Liver (tissue), 9 donors: ENCODE results near the gene SERPINB8. TPM values are rescaled to one million over a fixed set of nuclear protein-coding genes. Genes with fewer than 3 reads are reported as not detected.
"Not testable (repeated sequence)": the region's sequence is repeated elsewhere in the genome, so short reads cannot be mapped to it uniquely, and the experiment has no call there.

ENCODE experiments used
- DNase-seq: peaks from one replicate; pipeline ENCODE4 v3.0.0-alpha.2; 2017; ENCODE audit warnings: low spot score
- H3K27ac ChIP-seq, 2 donors: one replicate each; pipeline ENCODE4 v1.7.0; 2013; ENCODE audit warnings: inconsistent platforms in 2 of 2, low read length in 2 of 2, control low read depth in 1 of 2, low read depth in 1 of 2, mild to moderate bottlenecking in 1 of 2
- H3K27me3 ChIP-seq, 4 donors: one replicate each; pipeline versions ENCODE4 v1.6.1 to v1.7.0; 2013; ENCODE audit warnings: low read length in 3 of 4, inconsistent platforms in 1 of 4, mild to moderate bottlenecking in 1 of 4, moderate library complexity in 1 of 4; ENCODE audit not compliant: control insufficient read depth in 4 of 4, insufficient read depth in 4 of 4
- H3K36me3 ChIP-seq, 4 donors: one replicate each; pipeline versions ENCODE4 v1.6.1 to v1.7.0; 2013; ENCODE audit warnings: low read length in 3 of 4, mild to moderate bottlenecking in 3 of 4, low read depth in 1 of 4, moderate library complexity in 1 of 4; ENCODE audit not compliant: control insufficient read depth in 4 of 4, insufficient read depth in 3 of 4
- H3K4me1 ChIP-seq, 4 donors: one replicate each; pipeline versions ENCODE4 v1.6.1 to v1.7.0; 2013; ENCODE audit warnings: low read length in 3 of 4, mild to moderate bottlenecking in 3 of 4, moderate library complexity in 1 of 4; ENCODE audit not compliant: control insufficient read depth in 4 of 4, insufficient read depth in 4 of 4
- H3K4me3 ChIP-seq, 3 donors: one replicate each; pipeline versions ENCODE4 v1.6.1 to v1.7.0; 2013; ENCODE audit warnings: low read length in 3 of 3, control low read depth in 1 of 3, low read depth in 1 of 3, mild to moderate bottlenecking in 1 of 3
- H3K9ac ChIP-seq, 2 donors: one replicate each; pipeline ENCODE4 v1.7.0; 2013; ENCODE audit warnings: low read length in 2 of 2, mild to moderate bottlenecking in 2 of 2, moderate library complexity in 2 of 2, control low read depth in 1 of 2, low read depth in 1 of 2
- H3K9me3 ChIP-seq, 4 donors: one replicate each; pipeline versions ENCODE4 v1.6.1 to v1.7.0; 2013; ENCODE audit warnings: low read length in 3 of 4; ENCODE audit not compliant: control insufficient read depth in 4 of 4
- EGR1 ChIP-seq, 2 donors: IDR thresholded peaks; 2 replicates each; pipeline ENCODE4 v1.6.1; 2016 to 2018; ENCODE audit warnings: antibody characterized with exemption in 2 of 2, low read depth in 2 of 2
- FOXA1 ChIP-seq: IDR thresholded peaks from 2 replicates; pipeline ENCODE4 v1.6.1; 2016; ENCODE audit warnings: antibody characterized with exemption
- GABPA ChIP-seq, 2 donors: IDR thresholded peaks in 1 of 2; conservative IDR thresholded peaks in 1 of 2; 2 replicates each; pipeline ENCODE4 v1.6.1; 2016; ENCODE audit warnings: antibody characterized with exemption in 2 of 2, mild to moderate bottlenecking in 1 of 2, moderate library complexity in 1 of 2
- HNF4A ChIP-seq, 2 donors: conservative IDR thresholded peaks; 2 replicates each; pipeline ENCODE4 v1.6.1; 2016; ENCODE audit warnings: antibody characterized with exemption in 2 of 2, mild to moderate bottlenecking in 2 of 2
- HNF4G ChIP-seq: IDR thresholded peaks from 2 replicates; pipeline ENCODE4 v1.6.1; 2016; ENCODE audit warnings: antibody characterized with exemption
- JUND ChIP-seq, 2 donors: IDR thresholded peaks; 2 replicates each; pipeline ENCODE4 v1.6.1; 2016; ENCODE audit warnings: antibody characterized with exemption in 2 of 2
- NR2F2 ChIP-seq: IDR thresholded peaks from 2 replicates; pipeline ENCODE4 v1.6.1; 2016; ENCODE audit warnings: antibody characterized with exemption
- RXRA ChIP-seq, 2 donors: IDR thresholded peaks; 2 replicates each; pipeline ENCODE4 v1.6.1; 2017 to 2018; ENCODE audit warnings: antibody characterized with exemption in 2 of 2, mild to moderate bottlenecking in 1 of 2
- SP1 ChIP-seq: IDR thresholded peaks from 2 replicates; pipeline ENCODE4 v1.6.1; 2018; ENCODE audit warnings: antibody characterized with exemption, mild to moderate bottlenecking
- TAF1 ChIP-seq: conservative IDR thresholded peaks from 2 replicates; pipeline ENCODE4 v1.6.1; 2016; ENCODE audit warnings: antibody characterized with exemption, mild to moderate bottlenecking
- YY1 ChIP-seq: IDR thresholded peaks from 2 replicates; pipeline ENCODE4 v1.6.1; 2016; ENCODE audit warnings: antibody characterized with exemption, mild to moderate bottlenecking
- WGBS: extraction: QIAGEN DNeasy Blood & Tissue Kit; methylation state at CpG from one replicate; pipeline ENCODE4 v1.1.7; 2013; 5-methylcytosine and 5-hydroxymethylcytosine counted together
- polyA plus RNA-seq, 2 donors: library from polyadenylated mRNA; stranded (reverse) in 1 of 2; unstranded in 1 of 2; fragments of 200-250 nt in 1 of 2; fragments of >200 nt in 1 of 2; fragmentation: Nextera tagmentation in 1 of 2; extraction: Ambion mirVana in 1 of 2; gene quantifications; one replicate each; pipeline versions ENCODE4 v1.2.1 to v1.2.3, GENCODE V29; 2013 to 2015
- total RNA-seq, 2 donors: library from RNA; depleted of rRNA; stranded (reverse); fragments of >200 nt; gene quantifications; one replicate each; pipeline ENCODE4 v1.2.3, GENCODE V29; 2014
- TF ChIP-seq, protein P1 (sequence below): IDR thresholded peaks from 2 replicates; pipeline ENCODE4 v1.6.1; 2016; ENCODE audit warnings: antibody characterized with exemption, mild to moderate bottlenecking
- donor health status: healthy.
- donor health status: healthy.
- donor health status: healthy.
- donor health status: healthy.
- donor health status: healthy.

The SERPINB8 gene
- total and polyA plus RNA-seq, 4 donors, result 2.5 to 8.6 (median 6.7) TPM

DNA sequence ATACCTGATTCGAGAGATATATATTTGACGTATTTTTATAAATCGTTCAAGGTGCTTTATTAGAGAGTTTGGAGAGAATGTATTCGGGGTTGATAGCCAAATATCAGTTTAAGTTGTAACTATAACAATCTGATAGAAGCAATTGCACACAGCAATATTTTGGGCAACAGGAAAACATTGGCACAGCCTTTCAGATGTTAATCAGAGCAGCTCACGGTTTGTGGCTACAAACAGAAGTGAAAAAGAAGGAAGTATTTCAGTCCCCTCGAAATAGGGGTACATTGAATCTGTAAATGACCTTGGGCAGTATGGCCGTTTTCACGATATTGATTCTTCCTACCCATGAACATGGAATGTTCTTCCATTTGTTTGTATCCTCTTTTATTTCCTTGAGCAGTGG is 41.5 kb upstream of the SERPINB8 start:
- Histone ChIP-seq H3K27me3 (no peaks in the 10 kb centered on the region), H3K27ac (no peak overlapping the region), H3K4me1 (no peaks in the 10 kb centered on the region), H3K9ac (no peak overlapping the region), H3K36me3 (no peaks in the 10 kb centered on the region), H3K4me3 (no peak overlapping the region), H3K9me3 (no peaks in the 10 kb centered on the region)
- DNase-seq, result no peak
- TF ChIP-seq SP1 (no peak), YY1 (no peak), GABPA (IDR thresholded peaks at IDR 0.05 in 1 of 2, conservative IDR thresholded peaks at IDR 0.05 in 1 of 2) (no peak), HNF4A (conservative IDR thresholded peaks at IDR 0.05) (no peak), FOXA1 (no peak), EGR1 (IDR thresholded peaks at IDR 0.05; ENCODE audit: low read depth in 2 of 2) (no peak), TAF1 (no peak)
- TF ChIP-seq, protein P1, sequence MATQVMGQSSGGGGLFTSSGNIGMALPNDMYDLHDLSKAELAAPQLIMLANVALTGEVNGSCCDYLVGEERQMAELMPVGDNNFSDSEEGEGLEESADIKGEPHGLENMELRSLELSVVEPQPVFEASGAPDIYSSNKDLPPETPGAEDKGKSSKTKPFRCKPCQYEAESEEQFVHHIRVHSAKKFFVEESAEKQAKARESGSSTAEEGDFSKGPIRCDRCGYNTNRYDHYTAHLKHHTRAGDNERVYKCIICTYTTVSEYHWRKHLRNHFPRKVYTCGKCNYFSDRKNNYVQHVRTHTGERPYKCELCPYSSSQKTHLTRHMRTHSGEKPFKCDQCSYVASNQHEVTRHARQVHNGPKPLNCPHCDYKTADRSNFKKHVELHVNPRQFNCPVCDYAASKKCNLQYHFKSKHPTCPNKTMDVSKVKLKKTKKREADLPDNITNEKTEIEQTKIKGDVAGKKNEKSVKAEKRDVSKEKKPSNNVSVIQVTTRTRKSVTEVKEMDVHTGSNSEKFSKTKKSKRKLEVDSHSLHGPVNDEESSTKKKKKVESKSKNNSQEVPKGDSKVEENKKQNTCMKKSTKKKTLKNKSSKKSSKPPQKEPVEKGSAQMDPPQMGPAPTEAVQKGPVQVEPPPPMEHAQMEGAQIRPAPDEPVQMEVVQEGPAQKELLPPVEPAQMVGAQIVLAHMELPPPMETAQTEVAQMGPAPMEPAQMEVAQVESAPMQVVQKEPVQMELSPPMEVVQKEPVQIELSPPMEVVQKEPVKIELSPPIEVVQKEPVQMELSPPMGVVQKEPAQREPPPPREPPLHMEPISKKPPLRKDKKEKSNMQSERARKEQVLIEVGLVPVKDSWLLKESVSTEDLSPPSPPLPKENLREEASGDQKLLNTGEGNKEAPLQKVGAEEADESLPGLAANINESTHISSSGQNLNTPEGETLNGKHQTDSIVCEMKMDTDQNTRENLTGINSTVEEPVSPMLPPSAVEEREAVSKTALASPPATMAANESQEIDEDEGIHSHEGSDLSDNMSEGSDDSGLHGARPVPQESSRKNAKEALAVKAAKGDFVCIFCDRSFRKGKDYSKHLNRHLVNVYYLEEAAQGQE, result no peak
- 68% methylated on average over 8 of the region's 8 CpGs for WGBS

DNA sequence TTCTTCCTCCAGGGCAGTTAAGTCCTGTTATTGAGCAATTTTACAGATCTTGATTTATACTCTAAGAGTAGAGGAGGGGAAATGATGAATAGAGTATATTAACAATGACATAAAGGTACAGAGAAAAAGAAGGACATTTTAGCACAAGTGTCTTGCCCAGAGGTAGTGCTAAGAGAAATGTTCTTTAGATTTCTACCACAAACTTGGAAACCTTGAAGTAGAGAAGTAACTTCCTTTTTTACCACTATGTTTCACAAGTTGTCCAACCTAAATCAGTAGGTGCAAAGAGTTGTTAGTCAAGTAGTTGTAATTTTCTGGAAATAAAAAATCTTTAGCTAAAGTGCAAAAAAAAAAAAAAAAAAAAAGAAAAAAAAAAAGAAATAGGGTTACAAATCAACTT is 40.5 kb upstream of the SERPINB8 start:
- not testable (repeated sequence) for H3K36me3 ChIP-seq, H3K4me1 ChIP-seq, H3K9me3 ChIP-seq, DNase-seq, H3K27ac ChIP-seq, H3K27me3 ChIP-seq, H3K4me3 ChIP-seq, H3K9ac ChIP-seq

DNA sequence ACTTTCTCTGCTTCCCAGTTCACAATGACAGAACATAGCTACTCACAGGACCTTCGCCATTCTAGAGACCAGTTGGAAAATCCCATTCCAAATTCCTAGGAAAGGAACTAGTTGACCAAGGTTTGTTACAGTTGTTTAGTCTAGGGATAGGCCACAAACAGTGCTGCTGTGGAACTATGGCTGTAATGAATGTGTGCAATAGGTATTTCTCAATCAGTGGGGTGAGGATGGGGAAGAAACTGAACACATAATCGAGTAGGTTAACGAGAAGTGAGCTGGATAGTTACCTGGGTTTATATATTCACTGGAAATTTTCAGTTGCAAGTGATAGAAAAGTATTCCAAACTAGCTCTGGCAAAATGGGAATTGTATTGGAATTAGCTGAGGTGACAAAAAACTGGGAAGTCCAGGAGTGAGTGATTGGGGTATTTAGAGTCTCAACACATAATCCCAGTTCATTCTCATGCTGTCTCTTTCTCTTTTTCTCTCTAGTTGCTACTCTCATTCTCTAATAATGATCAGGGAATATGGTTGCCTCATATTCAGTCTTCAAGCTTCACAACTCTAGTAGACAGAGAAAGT is 39.0 kb upstream of the SERPINB8 start:
- no peak for TF ChIP-seq HNF4A (conservative IDR thresholded peaks at IDR 0.05)
- no peak for TF ChIP-seq JUND (IDR thresholded peaks at IDR 0.05)
- no peak for TF ChIP-seq HNF4G
- TF ChIP-seq NR2F2, result no peak
- TF ChIP-seq RXRA (IDR thresholded peaks at IDR 0.05), result no peak
- Histone ChIP-seq H3K4me3 (no peak overlapping the region), H3K36me3 (no peaks in the 10 kb centered on the region), H3K9me3 (no peaks in the 10 kb centered on the region), H3K27ac (no peak overlapping the region), H3K9ac (no peak overlapping the region), H3K27me3 (no peaks in the 10 kb centered on the region), H3K4me1 (no peaks in the 10 kb centered on the region)
- DNase-seq, result no peak
- 84% methylated on average over 3 of the region's 3 CpGs for WGBS
